Measurements from ENCODE around the gene GTF2A2.
A peak's percentile ranks its signal among the peaks of the same experiment; 100 is the strongest.

Gene GTF2A2

GRCh38 chr15:59611276-59612260 lies 45.7 kb downstream of the GTF2A2 start, which contains the start of gene GCNT3:
Gene GCNT3 (plus strand): TSS chr15:59611783. CDS start chr15:59618239, 6,456 bp downstream.
- no peak for DNase-seq (ENCODE audit: low read depth, low spot score)
- H3K4me3 ChIP-seq (ENCODE audit: low read length): no peak within 1 kb of the TSS

GRCh38 chr15:59609730-59610712 lies 47.3 kb downstream of the GTF2A2 start:
- H3K4me3 ChIP-seq (ENCODE audit: low read length): no peak overlapping the region
- no peak for DNase-seq (ENCODE audit: low read depth, low spot score)

GRCh38 chr15:59605994-59606393 lies 51.3 kb downstream of the GTF2A2 start:
- no peak for DNase-seq (ENCODE audit: low read depth, low spot score)

GRCh38 chr15:59598461-59598860 lies 58.9 kb downstream of the GTF2A2 start:
- no peak overlapping the region for H3K4me3 ChIP-seq (ENCODE audit: low read length)
- DNase-seq (ENCODE audit: low read depth, low spot score): no peak

More at GRCh38 chr15:59605994-59606393, 51.3 kb downstream of the GTF2A2 start:
- H3K4me3 ChIP-seq (ENCODE audit: low read length): no peak overlapping the region

- DNase-seq (ENCODE audit: low read depth, low spot score): no peak
- no peak overlapping the region for H3K4me3 ChIP-seq (ENCODE audit: low read length)
Measured at GRCh38 chr15:59596640-59597039, 60.7 kb downstream of the GTF2A2 start.

GRCh38 chr15:59595434-59595915 lies 61.8 kb downstream of the GTF2A2 start:
- DNase-seq (ENCODE audit: low read depth, low spot score): no peak
- no peak overlapping the region for H3K4me3 ChIP-seq (ENCODE audit: low read length)

- no peak for DNase-seq (ENCODE audit: low read depth, low spot score)
- H3K4me3 ChIP-seq (ENCODE audit: low read length): no peak overlapping the region
Measured at GRCh38 chr15:59594991-59595390, 62.3 kb downstream of the GTF2A2 start.

GRCh38 chr15:59594493-59594942 lies 62.8 kb downstream of the GTF2A2 start:
- no peak for DNase-seq (ENCODE audit: low read depth, low spot score)
- H3K4me3 ChIP-seq (ENCODE audit: low read length): no peak overlapping the region

GRCh38 chr15:59591356-59591755 lies 66.0 kb downstream of the GTF2A2 start:
- DNase-seq (ENCODE audit: low read depth, low spot score): peak; percentile 11
- no peak overlapping the region for H3K4me3 ChIP-seq (ENCODE audit: low read length)

- no peak for DNase-seq (ENCODE audit: low read depth, low spot score)
- no peak overlapping the region for H3K4me3 ChIP-seq (ENCODE audit: low read length)
Measured at GRCh38 chr15:59590027-59590426, 67.3 kb downstream of the GTF2A2 start.
